Osteocyte (in vitro differentiated cells): ENCODE measurements around the gene MYO18B. TPM values are rescaled to one million over a fixed set of nuclear protein-coding genes. Genes with fewer than 3 reads are reported as not detected.

Source experiments
- DNase-seq: peaks from one replicate; pipeline ENCODE4 v3.0.0; 2021; ENCODE audit warnings: mixed read lengths; ENCODE audit not compliant: unreplicated experiment; ENCODE audit errors: extremely low spot score
- H3K27ac Mint-ChIP-seq: one replicate; pipeline ENCODE4 v1.8.0; 2021; ENCODE audit warnings: mild to moderate bottlenecking, mixed read lengths; ENCODE audit not compliant: unreplicated experiment
- H3K27me3 Mint-ChIP-seq: one replicate; pipeline ENCODE4 v1.8.0; 2021; ENCODE audit warnings: mixed read lengths; ENCODE audit not compliant: unreplicated experiment
- H3K36me3 Mint-ChIP-seq: one replicate; pipeline ENCODE4 v1.8.0; 2021; ENCODE audit warnings: mixed read lengths; ENCODE audit not compliant: unreplicated experiment
- H3K4me1 Mint-ChIP-seq: one replicate; pipeline ENCODE4 v1.8.0; 2021; ENCODE audit warnings: mixed read lengths; ENCODE audit not compliant: unreplicated experiment
- H3K4me3 Mint-ChIP-seq: one replicate; pipeline ENCODE4 v1.8.0; 2021; ENCODE audit warnings: mild to moderate bottlenecking, moderate library complexity, mixed read lengths; ENCODE audit not compliant: unreplicated experiment
- H3K9me3 Mint-ChIP-seq: one replicate; pipeline ENCODE4 v1.8.0; 2021; ENCODE audit warnings: mixed read lengths; ENCODE audit not compliant: unreplicated experiment
- CTCF ChIP-seq: fragments of 200-600 bp; sonication (generic); IDR thresholded peaks from 2 replicates; pipeline ENCODE4 v1.5.0; 2021; ENCODE audit warnings: antibody characterized with exemption, mild to moderate bottlenecking, moderate library complexity
- total RNA-seq: library from RNA; stranded (reverse); gene quantifications from 2 replicates; pipeline ENCODE4 v1.2.1, GENCODE V29; 2021

MYO18B gene
- total RNA-seq, 1 donor from 2014 or later: not detected

DNA sequence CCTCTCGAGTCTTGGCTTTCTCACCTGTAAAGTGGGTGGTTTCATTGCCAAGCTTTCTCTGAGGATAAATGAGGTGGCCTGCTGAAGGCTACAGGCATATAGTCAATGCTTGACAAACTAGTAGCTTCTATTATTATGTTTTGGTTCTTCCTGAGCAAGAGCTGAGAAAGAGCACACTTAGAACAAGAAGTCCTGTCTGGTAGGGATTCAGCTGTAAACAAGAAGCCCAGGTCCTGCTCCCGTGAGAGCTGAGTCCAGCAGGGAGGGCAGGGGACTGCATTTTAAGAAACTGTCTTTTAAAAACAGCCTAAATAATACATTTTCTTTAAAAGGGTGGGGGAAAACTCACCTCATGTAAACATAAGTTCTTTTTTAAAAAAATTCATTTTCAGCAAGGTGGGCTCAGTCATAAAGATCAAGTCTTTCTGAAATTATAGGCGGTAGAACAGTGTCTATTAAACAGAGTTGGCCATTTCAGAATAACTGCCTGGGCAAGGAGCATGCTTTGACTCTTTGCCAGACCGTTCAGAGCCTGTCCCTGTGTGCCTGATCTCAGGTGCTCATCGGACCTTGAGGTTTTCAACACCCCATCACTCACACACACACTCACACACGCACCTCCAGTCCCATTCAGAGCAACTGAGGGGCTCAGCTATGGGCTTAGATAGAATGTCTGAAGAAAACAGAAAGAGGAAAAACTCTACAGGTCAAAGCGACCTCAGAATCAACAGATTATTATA lies 29.2 kb upstream of the MYO18B start:
- no peaks in the 10 kb centered on the region for H3K36me3 Mint-ChIP-seq
- H3K27ac Mint-ChIP-seq: no peak overlapping the region
- no peaks in the 10 kb centered on the region for H3K27me3 Mint-ChIP-seq
- H3K4me1 Mint-ChIP-seq: no peaks in the 10 kb centered on the region
- DNase-seq: no peak
- H3K9me3 Mint-ChIP-seq: no peaks in the 10 kb centered on the region
- no peak overlapping the region for H3K4me3 Mint-ChIP-seq
- TF ChIP-seq CTCF: no peak

DNA sequence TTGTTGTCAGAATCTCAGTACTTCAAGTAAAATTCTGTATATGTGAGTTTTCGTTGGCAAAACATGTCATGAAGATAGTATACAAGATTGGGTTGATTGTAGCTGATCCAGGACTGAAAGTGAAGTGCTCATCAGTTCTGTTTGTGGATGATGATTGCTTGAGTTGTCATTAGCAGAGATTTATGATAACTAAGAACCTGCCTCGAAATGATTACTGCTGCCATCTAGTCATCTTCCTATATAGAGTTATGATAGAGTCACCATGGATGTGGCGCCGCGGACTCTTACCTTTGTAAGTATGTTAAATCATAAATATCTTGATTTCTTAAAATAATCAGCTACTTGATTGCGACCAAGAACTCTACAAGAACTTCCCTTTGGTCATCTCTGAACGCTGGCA lies 27.9 kb upstream of the MYO18B start:
- Mint-ChIP-seq H3K4me1 (no peaks in the 10 kb centered on the region), H3K27me3 (no peaks in the 10 kb centered on the region), H3K27ac (no peak overlapping the region), H3K9me3 (no peaks in the 10 kb centered on the region), H3K36me3 (no peaks in the 10 kb centered on the region), H3K4me3 (no peak overlapping the region)
- no peak for DNase-seq
- no peak for TF ChIP-seq CTCF

- H3K9me3 Mint-ChIP-seq: no peaks in the 10 kb centered on the region
- DNase-seq: peak; percentile 54
- H3K4me3 Mint-ChIP-seq: no peak overlapping the region
- no peak for TF ChIP-seq CTCF
- H3K36me3 Mint-ChIP-seq: no peaks in the 10 kb centered on the region
- no peak overlapping the region for H3K27ac Mint-ChIP-seq
- no peaks in the 10 kb centered on the region for H3K27me3 Mint-ChIP-seq
- no peaks in the 10 kb centered on the region for H3K4me1 Mint-ChIP-seq
Measured at GRCh38 chr22:25714739-25715138, 27.2 kb upstream of the MYO18B start.

GRCh38 chr22:25716637-25717036 lies 25.4 kb upstream of the MYO18B start:
- no peaks in the 10 kb centered on the region for H3K27me3 Mint-ChIP-seq
- H3K9me3 Mint-ChIP-seq: no peaks in the 10 kb centered on the region
- DNase-seq: peak; percentile 69
- H3K27ac Mint-ChIP-seq: no peak overlapping the region
- TF ChIP-seq CTCF: no peak
- H3K4me1 Mint-ChIP-seq: no peaks in the 10 kb centered on the region
- no peak overlapping the region for H3K4me3 Mint-ChIP-seq
- no peaks in the 10 kb centered on the region for H3K36me3 Mint-ChIP-seq

DNA sequence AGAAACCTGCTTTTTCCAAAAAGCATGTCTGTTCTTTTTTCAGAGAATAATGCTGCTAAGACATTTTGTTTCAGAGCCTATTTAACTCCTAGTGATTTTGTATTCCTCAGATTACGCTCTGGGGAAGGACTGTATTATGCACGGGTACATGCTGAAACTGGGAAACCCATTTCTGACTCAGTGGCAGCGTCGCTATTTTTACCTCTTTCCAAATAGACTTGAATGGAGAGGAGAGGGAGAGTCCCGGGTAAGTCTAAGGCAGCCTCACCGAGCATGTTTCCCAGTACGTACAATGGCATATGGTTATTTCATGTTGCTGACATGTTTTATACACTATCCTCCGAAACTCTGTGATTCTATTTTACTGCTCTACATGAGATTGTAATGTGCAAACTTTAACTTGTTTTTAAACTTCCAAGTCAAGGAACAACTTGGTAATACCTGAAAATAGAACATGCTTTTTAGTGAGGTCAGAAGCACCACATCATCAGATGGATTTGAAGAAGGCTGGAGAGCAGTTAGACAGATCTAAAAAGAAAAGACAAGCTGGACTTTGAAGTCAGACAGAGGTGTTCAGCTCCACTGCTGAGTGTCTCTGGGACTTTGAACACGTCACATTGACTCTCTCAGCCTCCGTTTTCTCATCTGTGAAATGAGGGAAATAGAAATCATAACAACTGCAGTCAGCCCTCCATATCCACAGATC lies 23.7 kb upstream of the MYO18B start:
- no peaks in the 10 kb centered on the region for H3K9me3 Mint-ChIP-seq
- no peak for TF ChIP-seq CTCF
- H3K27ac Mint-ChIP-seq: no peak overlapping the region
- DNase-seq: peak; percentile 32
- no peaks in the 10 kb centered on the region for H3K27me3 Mint-ChIP-seq
- H3K36me3 Mint-ChIP-seq: no peaks in the 10 kb centered on the region
- no peak overlapping the region for H3K4me3 Mint-ChIP-seq
- no peaks in the 10 kb centered on the region for H3K4me1 Mint-ChIP-seq
